ENCODE data around the gene ACHE.
"Not testable (repeated sequence)": the region's sequence is repeated elsewhere in the genome, so short reads cannot be mapped to it uniquely, and the experiment has no call there.

- TF ChIP-seq CTCF, POLR2A (IDR thresholded peaks at IDR 0.05): not testable (repeated sequence)
Measured at GRCh38 chr7:100936167-100936566, 40.5 kb upstream of the ACHE start.

Measured in testis (tissue), 2 donors.